Astrocyte (in vitro differentiated cells and primary cell): ENCODE measurements around the gene LSM7.

Source experiments
- CTCF ChIP-seq: IDR thresholded peaks from 2 replicates; pipeline ENCODE4 v1.5.1; 2011; ENCODE audit warnings: low read depth, mild to moderate bottlenecking, inconsistent platforms, low read length, moderate library complexity; ENCODE audit not compliant: insufficient read depth
- EZH2 ChIP-seq: IDR thresholded peaks from 2 replicates; pipeline ENCODE4 v1.6.1; 2012; ENCODE audit warnings: mild to moderate bottlenecking, low read length, inconsistent platforms; ENCODE audit not compliant: insufficient read depth

GRCh38 chr19:2324220-2324948, 4.0 kb downstream of the LSM7 start:
- no peak for TF ChIP-seq CTCF
- no peak for TF ChIP-seq EZH2
